B cell (primary cell): ENCODE measurements around the gene RCVRN.

Experiments used
- CTCF ChIP-seq: fragments of 200-600 bp; IDR thresholded peaks from one replicate; pipeline ENCODE4 v1.8.0; 2022; ENCODE audit warnings: antibody characterized with exemption, mild to moderate bottlenecking
- EZH2 ChIP-seq: IDR thresholded peaks from 2 replicates; pipeline ENCODE4 v1.6.1; 2012; ENCODE audit warnings: borderline replicate concordance, low read depth, mild to moderate bottlenecking, moderate library complexity, low read length; ENCODE audit not compliant: insufficient read depth, poor library complexity, severe bottlenecking

- TF ChIP-seq CTCF (no peak), EZH2 (no peak)
Measured at GRCh38 chr17:9865586-9865985, 39.5 kb downstream of the RCVRN start.
